Endothelial cell of umbilical vein (primary cell): Measurements from ENCODE around the gene ENTREP1. TPM values are rescaled to one million over a fixed set of nuclear protein-coding genes. Genes with fewer than 3 reads are reported as not detected.

Experiments
- BruUV-seq: library from RNA; stranded (reverse); fragments of 400-500 nt; replicated peaks from 2 replicates; lab custom pipeline; 2021; lab: Mats Ljungman, UMichigan
- CTCF ChIA-PET: fragments of 300-600, 350-600 bp; sonication (Branson Sonifier 250); formaldehyde crosslinking; loops from one replicate; lab custom pipeline; 2021; ENCODE audit warnings: antibody characterized with exemption, inconsistent platforms; lab: Charles Lee
- POLR2A ChIA-PET: fragments of 300-600, 350-600 bp; sonication (Branson Sonifier 250); formaldehyde crosslinking; loops from one replicate; lab custom pipeline; 2021; ENCODE audit warnings: antibody characterized with exemption, inconsistent platforms; lab: Charles Lee
- DNase-seq: peaks from one replicate; pipeline ENCODE4 v3.0.0-alpha.2; 2011; ENCODE audit warnings: low read depth, low spot score
- FAIRE-seq: peaks from 2 replicates; lab custom pipeline; 2011; peaks lifted over from hg19 to GRCh38; lab: Jason Lieb, UNC
- H2AFZ ChIP-seq: 2 replicates; pipeline ENCODE4 v1.6.0; 2012; ENCODE audit warnings: low read depth, low read length, control low read depth, inconsistent platforms
- H3K27ac ChIP-seq: 2 replicates; pipeline ENCODE4 v1.5.1; 2011; ENCODE audit warnings: low read depth, mild to moderate bottlenecking, control low read depth, low read length, moderate library complexity; ENCODE audit not compliant: insufficient read depth
- H3K27me3 ChIP-seq, 2 experiments: 2 replicates each; pipeline versions ENCODE4 v1.6.0 to v1.6.1; 2011; ENCODE audit warnings: low read length in 2 of 2, mixed read lengths in 1 of 2; ENCODE audit not compliant: control insufficient read depth in 2 of 2, insufficient read depth in 2 of 2
- H3K36me3 ChIP-seq, 2 experiments: 2 replicates in 1 of 2; 3 replicates in 1 of 2; pipeline ENCODE4 v1.5.1; 2011; ENCODE audit warnings: low read length in 2 of 2, mild to moderate bottlenecking in 1 of 2, moderate library complexity in 1 of 2; ENCODE audit not compliant: control insufficient read depth in 2 of 2, insufficient read depth in 2 of 2; ENCODE audit errors: extremely low read depth in 1 of 2
- H3K4me1 ChIP-seq: 3 replicates; pipeline ENCODE4 v1.5.1; 2011; ENCODE audit warnings: mild to moderate bottlenecking, low read length; ENCODE audit not compliant: control insufficient read depth, insufficient read depth; ENCODE audit errors: extremely low read depth
- H3K4me2 ChIP-seq: 2 replicates; pipeline ENCODE4 v1.6.1; 2011; ENCODE audit warnings: low read length, control low read depth, mixed read lengths; ENCODE audit not compliant: insufficient read depth
- H3K4me3 ChIP-seq, 3 experiments: fragments of 200-600 bp in 1 of 3; sonication (generic), shearing (Covaris generic) in 1 of 3; replicated peaks in 1 of 3; 2 replicates each; pipeline ENCODE4 v1.5.1; 2011 to 2016; ENCODE audit warnings: control low read depth in 3 of 3, low read length in 3 of 3, mild to moderate bottlenecking in 2 of 3, inconsistent platforms in 1 of 3, low read depth in 1 of 3, moderate library complexity in 1 of 3; ENCODE audit not compliant: insufficient read depth in 1 of 3
- H3K79me2 ChIP-seq: 2 replicates; pipeline ENCODE4 v1.6.0; 2012; ENCODE audit warnings: low read length, inconsistent platforms; ENCODE audit not compliant: control insufficient read depth, insufficient read depth
- H3K9ac ChIP-seq: replicated peaks from 2 replicates; pipeline ENCODE3; 2011; ENCODE audit warnings: low read length, control low read depth; ENCODE audit not compliant: insufficient read depth; ENCODE audit errors: extremely low read depth
- H3K9me1 ChIP-seq: replicated peaks from 3 replicates; pipeline ENCODE4 v1.6.0; 2011; ENCODE audit warnings: mild to moderate bottlenecking, low read length; ENCODE audit not compliant: control insufficient read depth, insufficient read depth; ENCODE audit errors: extremely low read depth
- H3K9me3 ChIP-seq: replicated peaks from 2 replicates; pipeline ENCODE4 v1.5.1; 2012; ENCODE audit warnings: low read length, inconsistent platforms; ENCODE audit not compliant: control insufficient read depth, insufficient read depth
- H4K20me1 ChIP-seq: replicated peaks from 2 replicates; pipeline ENCODE3; 2011; ENCODE audit warnings: mild to moderate bottlenecking, low read length; ENCODE audit not compliant: control insufficient read depth, insufficient read depth; ENCODE audit errors: extremely low read depth
- CTCF ChIP-seq, 2 donors: IDR thresholded peaks; 1 replicate in 1 of 2; 2 replicates in 1 of 2; pipeline ENCODE4 v1.5.1; 2011; ENCODE audit warnings: low read length in 2 of 2, mild to moderate bottlenecking in 2 of 2, moderate library complexity in 2 of 2, control low read depth in 1 of 2, inconsistent platforms in 1 of 2, low read depth in 1 of 2; ENCODE audit not compliant: insufficient read depth in 1 of 2; ENCODE audit errors: extremely low read depth in 1 of 2
- EZH2 ChIP-seq: IDR thresholded peaks from 2 replicates; pipeline ENCODE4 v1.6.1; 2012; ENCODE audit warnings: borderline replicate concordance, low read depth, mild to moderate bottlenecking, moderate library complexity, low read length, inconsistent platforms; ENCODE audit not compliant: severe bottlenecking
- FOS ChIP-seq: IDR thresholded peaks from 2 replicates; pipeline ENCODE4 v1.6.1; 2011; ENCODE audit warnings: mild to moderate bottlenecking, low read length, moderate library complexity, borderline replicate concordance; ENCODE audit not compliant: insufficient read depth
- GATA2 ChIP-seq: IDR thresholded peaks from 2 replicates; pipeline ENCODE4 v1.7.0; 2011; ENCODE audit warnings: low read depth, mild to moderate bottlenecking, moderate library complexity, mixed read lengths, low read length; ENCODE audit not compliant: insufficient read length, insufficient read depth
- JUN ChIP-seq: IDR thresholded peaks from 2 replicates; pipeline ENCODE4 v1.6.1; 2011; ENCODE audit warnings: borderline replicate concordance, low read depth; ENCODE audit not compliant: insufficient read length, insufficient read depth
- MAX ChIP-seq: IDR thresholded peaks from 2 replicates; pipeline ENCODE4 v1.6.1; 2011; ENCODE audit not compliant: insufficient read depth, insufficient read length
- MYC ChIP-seq: IDR thresholded peaks from one replicate; pipeline ENCODE4 v1.6.1; 2011; ENCODE audit warnings: mild to moderate bottlenecking, low read depth, low read length
- POLR2A ChIP-seq: IDR thresholded peaks from 2 replicates; pipeline ENCODE4 v1.6.1; 2012; ENCODE audit warnings: low read depth, mild to moderate bottlenecking, control low read depth, low read length
- POLR2AphosphoS5 ChIP-seq: IDR thresholded peaks from 2 replicates; pipeline ENCODE4 v1.6.1; 2012; ENCODE audit warnings: low read depth, mild to moderate bottlenecking, control low read depth, low read length, moderate library complexity; ENCODE audit not compliant: insufficient read depth
- dilution Hi-C: fragments of 300-500 bp; cut with MboI; formaldehyde crosslinking; loops from one replicate; pipeline ENCODE4 v1.15.0; 2019; ENCODE audit warnings: low sequenced_read_pairs; ENCODE audit not compliant: extremely low pct_ligation_motif_present
- intact Hi-C: fragments of 100-400 bp; cut with micrococcal nuclease; formaldehyde crosslinking; loops from one replicate; pipeline ENCODE4 v1.10.0; 2022
- polyA plus RNA-seq, 4 experiments: library from polyadenylated mRNA; depleted of rRNA in 3 of 4; stranded (reverse) in 3 of 4; unstranded in 1 of 4; fragments of >200 nt; gene quantifications; 2 replicates each; pipeline versions ENCODE4 v1.2.1 to v1.2.3, GENCODE V29; 2011 to 2012; ENCODE audit warnings: missing spikeins in 1 of 4
- total RNA-seq: library from RNA; stranded (reverse); gene quantifications from 2 replicates; pipeline ENCODE4 v1.2.3, GENCODE V29; 2021

The ENTREP1 gene
- total and polyA plus RNA-seq, 2 donors (not counting 3 experiments of a cell fraction or from before 2014, with no cell fraction given) = 7.1 to 13.5 TPM

- no peaks in the 10 kb centered on the region for H4K20me1 ChIP-seq
- no peaks in the 10 kb centered on the region for H3K9me1 ChIP-seq
- intact Hi-C loops (no loop called here), dilution Hi-C loops (no loop called here)
- no TSS peak for BruUV-seq
- no peaks in the 10 kb centered on the region for H3K9me3 ChIP-seq
- POLR2A ChIA-PET = no interaction called here
- peak overlapping the region; percentile 14 for H3K4me2 ChIP-seq
- H3K4me3 ChIP-seq = no peak overlapping the region
- no peak overlapping the region for H3K9ac ChIP-seq
- H3K27ac ChIP-seq = no peak overlapping the region
- DNase-seq (peak; percentile 35), FAIRE-seq (peak; percentile 28)
- TF ChIP-seq JUN = no peak
- no peak for TF ChIP-seq GATA2
- no peak for TF ChIP-seq MAX
- TF ChIP-seq MYC = no peak
- no peak for TF ChIP-seq CTCF (IDR thresholded peaks at IDR 0.05; ENCODE audit: extremely low read depth in 1 of 2, insufficient read depth in 1 of 2, low read depth in 1 of 2, low read length in 2 of 2)
- TF ChIP-seq EZH2 = no peak
- no peak for TF ChIP-seq FOS
- TF ChIP-seq POLR2A = no peak
- TF ChIP-seq POLR2AphosphoS5 = no peak
- no peaks in the 10 kb centered on the region for H3K36me3 ChIP-seq
- no peak overlapping the region for H2AFZ ChIP-seq
- H3K79me2 ChIP-seq = no peaks in the 10 kb centered on the region
- CTCF ChIA-PET = no interaction called here
- peaks cover 25% of the 10 kb centered on the region for H3K4me1 ChIP-seq
- H3K27me3 ChIP-seq = no peaks in the 10 kb centered on the region
These were observed 55.3 kb downstream of the ENTREP1 start for GRCh38 chr9:69380301-69380700.
